Activated CD8-positive, alpha-beta memory T cell treated with anti-CD3 and anti-CD28 coated beads, Interleukin-2, amount 50 U/mL, for 1 hour (primary cell): Measurements from ENCODE around the gene TSPAN12.

Experiments
- DNase-seq: peaks from one replicate; pipeline ENCODE4 v3.0.0-alpha.2; 2020; ENCODE audit errors: extremely low read depth

TSPAN12 gene

GRCh38 chr7:120842121-120842621 is 15.8 kb downstream of the TSPAN12 start:
- no peak for DNase-seq

GRCh38 chr7:120841608-120842007 is 16.3 kb downstream of the TSPAN12 start:
- DNase-seq: no peak

GRCh38 chr7:120838281-120838682 is 19.7 kb downstream of the TSPAN12 start:
- DNase-seq: no peak

- no peak for DNase-seq
Measured at GRCh38 chr7:120837599-120837998, 20.3 kb downstream of the TSPAN12 start.

- no peak for DNase-seq
Measured at GRCh38 chr7:120836556-120837115, 21.3 kb downstream of the TSPAN12 start.

- no peak for DNase-seq
Measured at GRCh38 chr7:120834726-120835125, 23.2 kb downstream of the TSPAN12 start.

- DNase-seq: no peak
Measured at GRCh38 chr7:120833546-120833945, 24.4 kb downstream of the TSPAN12 start.

- DNase-seq: no peak
Measured at GRCh38 chr7:120832803-120833202, 25.1 kb downstream of the TSPAN12 start.

GRCh38 chr7:120831260-120831659 is 26.7 kb downstream of the TSPAN12 start:
- DNase-seq: no peak

GRCh38 chr7:120829487-120829886 is 28.5 kb downstream of the TSPAN12 start:
- DNase-seq: no peak

GRCh38 chr7:120828528-120828927 is 29.4 kb downstream of the TSPAN12 start:
- DNase-seq: no peak

- no peak for DNase-seq
Measured at GRCh38 chr7:120827371-120828118, 30.4 kb downstream of the TSPAN12 start.

- DNase-seq: no peak
Measured at GRCh38 chr7:120825576-120825975, 32.4 kb downstream of the TSPAN12 start.

- DNase-seq: no peak
Measured at GRCh38 chr7:120825152-120825551, 32.8 kb downstream of the TSPAN12 start.

- DNase-seq: no peak
Measured at GRCh38 chr7:120819861-120820260, 38.1 kb downstream of the TSPAN12 start.

- no peak for DNase-seq
Measured at GRCh38 chr7:120817851-120818250, 40.1 kb downstream of the TSPAN12 start.

- DNase-seq: no peak
Measured at GRCh38 chr7:120814253-120814939, 43.5 kb downstream of the TSPAN12 start.

GRCh38 chr7:120813546-120814252 is 44.2 kb downstream of the TSPAN12 start:
- no peak for DNase-seq

GRCh38 chr7:120813089-120813488 is 44.9 kb downstream of the TSPAN12 start:
- DNase-seq: no peak

GRCh38 chr7:120809260-120809659 is 48.7 kb downstream of the TSPAN12 start:
- no peak for DNase-seq

GRCh38 chr7:120807390-120807789 is 50.6 kb downstream of the TSPAN12 start:
- DNase-seq: no peak

- no peak for DNase-seq
Measured at GRCh38 chr7:120806669-120807068, 51.3 kb downstream of the TSPAN12 start.
